Liver (tissue), 9 donors: ENCODE data around the gene REXO1. TPM values are rescaled to one million over a fixed set of nuclear protein-coding genes. Genes with fewer than 3 reads are reported as not detected.

Experiments
- DNase-seq: peaks from one replicate; pipeline ENCODE4 v3.0.0-alpha.2; 2017; ENCODE audit warnings: low spot score
- H3K27ac ChIP-seq, 2 donors: one replicate each; pipeline ENCODE4 v1.7.0; 2013; ENCODE audit warnings: inconsistent platforms in 2 of 2, low read length in 2 of 2, control low read depth in 1 of 2, low read depth in 1 of 2, mild to moderate bottlenecking in 1 of 2
- H3K27me3 ChIP-seq, 4 donors: one replicate each; pipeline versions ENCODE4 v1.6.1 to v1.7.0; 2013; ENCODE audit warnings: low read length in 3 of 4, inconsistent platforms in 1 of 4, mild to moderate bottlenecking in 1 of 4, moderate library complexity in 1 of 4; ENCODE audit not compliant: control insufficient read depth in 4 of 4, insufficient read depth in 4 of 4
- H3K36me3 ChIP-seq, 4 donors: one replicate each; pipeline versions ENCODE4 v1.6.1 to v1.7.0; 2013; ENCODE audit warnings: low read length in 3 of 4, mild to moderate bottlenecking in 3 of 4, low read depth in 1 of 4, moderate library complexity in 1 of 4; ENCODE audit not compliant: control insufficient read depth in 4 of 4, insufficient read depth in 3 of 4
- H3K4me1 ChIP-seq, 4 donors: one replicate each; pipeline versions ENCODE4 v1.6.1 to v1.7.0; 2013; ENCODE audit warnings: low read length in 3 of 4, mild to moderate bottlenecking in 3 of 4, moderate library complexity in 1 of 4; ENCODE audit not compliant: control insufficient read depth in 4 of 4, insufficient read depth in 4 of 4
- H3K4me3 ChIP-seq, 3 donors: one replicate each; pipeline versions ENCODE4 v1.6.1 to v1.7.0; 2013; ENCODE audit warnings: low read length in 3 of 3, control low read depth in 1 of 3, low read depth in 1 of 3, mild to moderate bottlenecking in 1 of 3
- H3K9ac ChIP-seq, 2 donors: one replicate each; pipeline ENCODE4 v1.7.0; 2013; ENCODE audit warnings: low read length in 2 of 2, mild to moderate bottlenecking in 2 of 2, moderate library complexity in 2 of 2, control low read depth in 1 of 2, low read depth in 1 of 2
- H3K9me3 ChIP-seq, 4 donors: one replicate each; pipeline versions ENCODE4 v1.6.1 to v1.7.0; 2013; ENCODE audit warnings: low read length in 3 of 4; ENCODE audit not compliant: control insufficient read depth in 4 of 4
- CTCF ChIP-seq: fragments of 150-350 bp; IDR thresholded peaks from 2 replicates; pipeline ENCODE4 v1.5.1; 2017; ENCODE audit warnings: improper control_type of control experiment, low read depth, low read length; ENCODE audit not compliant: missing input control
- EGR1 ChIP-seq, 2 donors: IDR thresholded peaks; 2 replicates each; pipeline ENCODE4 v1.6.1; 2016 to 2018; ENCODE audit warnings: antibody characterized with exemption in 2 of 2, low read depth in 2 of 2
- FOXA1 ChIP-seq: IDR thresholded peaks from 2 replicates; pipeline ENCODE4 v1.6.1; 2016; ENCODE audit warnings: antibody characterized with exemption
- FOXA2 ChIP-seq: IDR thresholded peaks from 2 replicates; pipeline ENCODE4 v1.6.1; 2016; ENCODE audit warnings: antibody characterized with exemption
- GABPA ChIP-seq, 2 donors: IDR thresholded peaks in 1 of 2; conservative IDR thresholded peaks in 1 of 2; 2 replicates each; pipeline ENCODE4 v1.6.1; 2016; ENCODE audit warnings: antibody characterized with exemption in 2 of 2, mild to moderate bottlenecking in 1 of 2, moderate library complexity in 1 of 2
- HNF4A ChIP-seq, 2 donors: conservative IDR thresholded peaks; 2 replicates each; pipeline ENCODE4 v1.6.1; 2016; ENCODE audit warnings: antibody characterized with exemption in 2 of 2, mild to moderate bottlenecking in 2 of 2
- HNF4G ChIP-seq: IDR thresholded peaks from 2 replicates; pipeline ENCODE4 v1.6.1; 2016; ENCODE audit warnings: antibody characterized with exemption
- JUND ChIP-seq, 2 donors: IDR thresholded peaks; 2 replicates each; pipeline ENCODE4 v1.6.1; 2016; ENCODE audit warnings: antibody characterized with exemption in 2 of 2
- NR2F2 ChIP-seq: IDR thresholded peaks from 2 replicates; pipeline ENCODE4 v1.6.1; 2016; ENCODE audit warnings: antibody characterized with exemption
- RAD21 ChIP-seq, 2 donors: IDR thresholded peaks; 2 replicates each; pipeline ENCODE4 v1.6.1; 2016; ENCODE audit warnings: antibody characterized with exemption in 2 of 2, mild to moderate bottlenecking in 2 of 2
- REST ChIP-seq: IDR thresholded peaks from 2 replicates; pipeline ENCODE4 v1.6.1; 2016; ENCODE audit warnings: antibody characterized with exemption, mild to moderate bottlenecking
- RXRA ChIP-seq, 2 donors: IDR thresholded peaks; 2 replicates each; pipeline ENCODE4 v1.6.1; 2017 to 2018; ENCODE audit warnings: antibody characterized with exemption in 2 of 2, mild to moderate bottlenecking in 1 of 2
- SP1 ChIP-seq: IDR thresholded peaks from 2 replicates; pipeline ENCODE4 v1.6.1; 2018; ENCODE audit warnings: antibody characterized with exemption, mild to moderate bottlenecking
- TAF1 ChIP-seq: conservative IDR thresholded peaks from 2 replicates; pipeline ENCODE4 v1.6.1; 2016; ENCODE audit warnings: antibody characterized with exemption, mild to moderate bottlenecking
- YY1 ChIP-seq: IDR thresholded peaks from 2 replicates; pipeline ENCODE4 v1.6.1; 2016; ENCODE audit warnings: antibody characterized with exemption, mild to moderate bottlenecking
- ZBTB33 ChIP-seq: IDR thresholded peaks from 2 replicates; pipeline ENCODE4 v1.6.1; 2016; ENCODE audit warnings: antibody characterized with exemption
- WGBS: extraction: QIAGEN DNeasy Blood & Tissue Kit; methylation state at CpG from one replicate; pipeline ENCODE4 v1.1.7; 2013; 5-methylcytosine and 5-hydroxymethylcytosine counted together
- polyA plus RNA-seq, 2 donors: library from polyadenylated mRNA; stranded (reverse) in 1 of 2; unstranded in 1 of 2; fragments of 200-250 nt in 1 of 2; fragments of >200 nt in 1 of 2; fragmentation: Nextera tagmentation in 1 of 2; extraction: Ambion mirVana in 1 of 2; gene quantifications; one replicate each; pipeline versions ENCODE4 v1.2.1 to v1.2.3, GENCODE V29; 2013 to 2015
- total RNA-seq, 2 donors: library from RNA; depleted of rRNA; stranded (reverse); fragments of >200 nt; gene quantifications; one replicate each; pipeline ENCODE4 v1.2.3, GENCODE V29; 2014
- TF ChIP-seq, protein P1 (sequence below): IDR thresholded peaks from 2 replicates; pipeline ENCODE4 v1.6.1; 2016; ENCODE audit warnings: antibody characterized with exemption
- TF ChIP-seq, protein P2 (sequence below): IDR thresholded peaks from 2 replicates; pipeline ENCODE4 v1.6.1; 2016; ENCODE audit warnings: antibody characterized with exemption
- donor health status: healthy.
- donor health status: healthy.
- donor health status: healthy.
- donor health status: healthy.
- donor health status: healthy.

Gene REXO1
- total and polyA plus RNA-seq, 4 donors: 2.0 to 11.5 (median 9.2) TPM

DNA sequence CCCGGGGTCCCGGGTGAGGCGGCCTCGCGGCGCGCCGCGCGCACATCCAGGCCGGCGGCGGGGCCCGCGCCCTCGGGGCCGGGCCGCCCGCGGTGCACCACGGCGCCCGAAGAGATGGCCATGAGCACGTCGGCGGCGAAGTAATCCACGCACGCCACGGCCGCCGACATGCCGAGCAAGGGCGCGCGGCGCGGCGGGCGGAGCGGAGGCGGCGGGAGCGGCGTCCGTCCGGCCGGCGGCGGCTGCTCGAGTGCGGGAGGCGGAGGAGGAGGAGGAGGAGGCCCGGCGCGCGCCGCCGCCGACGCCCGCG is 15.0 kb upstream of the REXO1 start, which contains the start of gene KLF16:
KLF16 (minus strand) TSS at position 252 of the 310 bp plus-strand sequence; CDS start at position 170, 82 bp downstream.
- Histone ChIP-seq H3K4me1 (peaks cover 22 to 59% (median 42%) of the 10 kb centered on the region in 4 donors), H3K4me3 (peak within 1 kb of the TSS; percentile 80 to 94 (median 82)), H3K9ac (peak within 1 kb of the TSS; percentile 32 to 81), H3K27me3 (no peaks in the 10 kb centered on the region), H3K36me3 (no peaks in the 10 kb centered on the region), H3K27ac (peak within 1 kb of the TSS; percentile 83 to 96), H3K9me3 (no peaks in the 10 kb centered on the region)
- no peak for TF ChIP-seq RAD21 (IDR thresholded peaks at IDR 0.05)
- WGBS: under 1% methylated on average over 62 of the region's 63 CpGs
- DNase-seq: no peak

GRCh38 chr19:1862424-1863327 is 14.4 kb upstream of the REXO1 start:
- no peak overlapping the region for H3K9ac ChIP-seq
- WGBS: under 1% methylated on average over 109 of the region's 109 CpGs
- H3K36me3 ChIP-seq: no peaks in the 10 kb centered on the region
- no peaks in the 10 kb centered on the region for H3K27me3 ChIP-seq
- peak overlapping the region; percentile 8 to 81 for H3K27ac ChIP-seq
- peak overlapping the region; percentile 80 to 94 (median 82) for H3K4me3 ChIP-seq
- no peaks in the 10 kb centered on the region for H3K9me3 ChIP-seq
- TF ChIP-seq NR2F2: no peak
- TF ChIP-seq HNF4G: no peak
- TF ChIP-seq ZBTB33: no peak
- no peak for TF ChIP-seq CTCF
- TF ChIP-seq JUND (IDR thresholded peaks at IDR 0.05): no peak
- no peak for TF ChIP-seq REST
- TF ChIP-seq, protein P1, sequence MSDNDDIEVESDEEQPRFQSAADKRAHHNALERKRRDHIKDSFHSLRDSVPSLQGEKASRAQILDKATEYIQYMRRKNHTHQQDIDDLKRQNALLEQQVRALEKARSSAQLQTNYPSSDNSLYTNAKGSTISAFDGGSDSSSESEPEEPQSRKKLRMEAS: no peak
- TF ChIP-seq HNF4A (conservative IDR thresholded peaks at IDR 0.05): no peak
- TF ChIP-seq EGR1 (IDR thresholded peaks at IDR 0.05; ENCODE audit: low read depth in 2 of 2): no peak
- no peak for TF ChIP-seq TAF1
- TF ChIP-seq, protein P2, sequence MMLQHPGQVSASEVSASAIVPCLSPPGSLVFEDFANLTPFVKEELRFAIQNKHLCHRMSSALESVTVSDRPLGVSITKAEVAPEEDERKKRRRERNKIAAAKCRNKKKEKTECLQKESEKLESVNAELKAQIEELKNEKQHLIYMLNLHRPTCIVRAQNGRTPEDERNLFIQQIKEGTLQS: no peak
- no peak for TF ChIP-seq YY1
- no peak for TF ChIP-seq GABPA (IDR thresholded peaks at IDR 0.05 in 1 of 2, conservative IDR thresholded peaks at IDR 0.05 in 1 of 2)
- no peak for TF ChIP-seq FOXA1
- TF ChIP-seq SP1: no peak
- TF ChIP-seq RAD21 (IDR thresholded peaks at IDR 0.05): no peak
- TF ChIP-seq FOXA2: no peak
- no peak for TF ChIP-seq RXRA (IDR thresholded peaks at IDR 0.05)
- DNase-seq: peak; percentile 68
- peaks cover 27 to 65% (median 48%) of the 10 kb centered on the region in 4 donors for H3K4me1 ChIP-seq
